Measurements from ENCODE around the gene EFEMP2.
A peak's percentile ranks its signal among the peaks of the same experiment; 100 is the strongest.

Gene EFEMP2

DNA sequence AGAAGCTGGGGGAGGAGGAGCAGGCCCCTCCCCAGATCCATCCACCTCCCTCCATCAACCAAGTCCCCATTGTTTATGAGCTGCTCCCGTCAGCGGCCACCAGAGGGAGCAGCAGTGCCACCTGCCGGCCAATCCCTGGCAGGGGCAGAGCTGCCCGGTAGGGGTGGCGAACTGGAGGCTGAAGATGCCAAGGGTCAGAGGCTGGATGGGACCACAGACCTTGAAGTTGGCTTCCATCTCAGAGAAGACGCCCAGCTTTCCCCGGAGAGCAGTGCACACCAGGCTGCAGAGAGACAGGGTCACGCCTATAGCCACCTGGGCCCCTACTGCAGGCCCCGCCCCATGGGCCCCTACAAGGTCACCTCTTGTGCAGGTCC, 12.1 kb upstream of the EFEMP2 start:
- peak; percentile 51 for DNase-seq

DNA sequence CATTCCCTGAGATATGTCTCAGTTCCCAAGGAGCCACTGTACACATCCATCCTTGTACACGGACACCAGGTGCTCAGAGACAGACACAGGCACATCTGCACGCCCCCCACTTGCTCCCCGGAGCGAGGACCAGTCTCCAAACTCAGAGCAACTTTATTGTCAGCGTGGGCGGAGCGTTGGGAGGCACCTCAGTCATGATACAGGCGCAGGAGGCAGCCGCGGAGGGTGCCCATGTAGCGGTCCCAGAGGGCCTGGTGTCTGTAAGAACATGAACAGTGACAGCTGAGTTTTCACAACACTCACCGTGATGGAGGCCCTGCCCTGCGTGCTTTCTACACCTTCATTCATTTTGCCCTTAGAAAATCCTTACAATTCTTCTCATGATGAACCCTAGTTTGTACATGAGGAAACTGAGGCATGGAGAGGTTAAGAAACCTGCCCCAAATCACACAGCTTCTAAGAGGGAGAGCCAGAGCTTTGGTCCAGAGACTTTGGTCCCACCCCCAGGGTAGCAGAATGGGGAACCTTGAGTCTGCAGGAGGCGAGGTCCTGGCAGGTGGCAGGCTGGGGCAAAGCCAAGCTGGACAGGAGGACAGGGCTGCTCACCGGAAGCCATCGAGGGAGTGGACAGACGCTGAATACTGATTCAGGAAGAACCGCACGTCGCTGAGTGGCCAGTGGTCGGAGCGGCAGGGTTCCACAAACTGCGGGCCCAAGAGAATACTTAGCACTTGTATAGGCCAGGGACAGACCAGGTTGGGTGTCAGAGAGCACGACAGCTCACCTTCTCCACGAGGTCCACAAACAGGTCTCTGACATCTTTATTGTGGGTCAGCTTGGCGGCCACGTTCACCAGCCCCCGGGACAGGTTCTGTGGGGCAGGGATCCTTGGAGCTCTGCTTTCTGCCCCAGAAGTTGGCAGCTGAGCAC, 11.5 kb upstream of the EFEMP2 start:
- no peak for DNase-seq

DNA sequence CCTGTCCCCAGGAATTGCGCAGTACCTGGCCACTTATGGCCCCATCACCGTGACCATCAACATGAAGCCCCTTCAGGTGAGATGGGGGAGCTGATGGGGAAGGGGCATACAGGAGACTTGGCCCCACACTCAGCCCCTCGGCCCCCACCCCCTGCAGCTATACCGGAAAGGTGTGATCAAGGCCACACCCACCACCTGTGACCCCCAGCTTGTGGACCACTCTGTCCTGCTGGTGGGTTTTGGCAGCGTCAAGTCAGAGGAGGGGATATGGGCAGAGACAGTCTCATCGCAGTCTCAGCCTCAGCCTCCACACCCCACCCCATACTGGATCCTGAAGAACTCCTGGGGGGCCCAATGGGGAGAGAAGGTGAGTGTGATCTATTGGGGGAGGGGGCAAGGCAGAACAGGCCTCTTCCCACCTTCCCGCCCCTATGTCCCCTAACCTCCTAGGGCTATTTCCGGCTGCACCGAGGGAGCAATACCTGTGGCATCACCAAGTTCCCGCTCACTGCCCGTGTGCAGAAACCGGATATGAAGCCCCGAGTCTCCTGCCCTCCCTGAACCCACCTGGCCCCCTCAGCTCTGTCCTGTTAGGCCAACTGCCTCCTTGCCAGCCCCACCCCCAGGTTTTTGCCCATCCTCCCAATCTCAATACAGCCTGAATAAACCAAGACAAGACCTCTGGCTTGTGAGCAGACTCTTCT, 10.6 kb upstream of the EFEMP2 start:
- no peak for DNase-seq

DNA sequence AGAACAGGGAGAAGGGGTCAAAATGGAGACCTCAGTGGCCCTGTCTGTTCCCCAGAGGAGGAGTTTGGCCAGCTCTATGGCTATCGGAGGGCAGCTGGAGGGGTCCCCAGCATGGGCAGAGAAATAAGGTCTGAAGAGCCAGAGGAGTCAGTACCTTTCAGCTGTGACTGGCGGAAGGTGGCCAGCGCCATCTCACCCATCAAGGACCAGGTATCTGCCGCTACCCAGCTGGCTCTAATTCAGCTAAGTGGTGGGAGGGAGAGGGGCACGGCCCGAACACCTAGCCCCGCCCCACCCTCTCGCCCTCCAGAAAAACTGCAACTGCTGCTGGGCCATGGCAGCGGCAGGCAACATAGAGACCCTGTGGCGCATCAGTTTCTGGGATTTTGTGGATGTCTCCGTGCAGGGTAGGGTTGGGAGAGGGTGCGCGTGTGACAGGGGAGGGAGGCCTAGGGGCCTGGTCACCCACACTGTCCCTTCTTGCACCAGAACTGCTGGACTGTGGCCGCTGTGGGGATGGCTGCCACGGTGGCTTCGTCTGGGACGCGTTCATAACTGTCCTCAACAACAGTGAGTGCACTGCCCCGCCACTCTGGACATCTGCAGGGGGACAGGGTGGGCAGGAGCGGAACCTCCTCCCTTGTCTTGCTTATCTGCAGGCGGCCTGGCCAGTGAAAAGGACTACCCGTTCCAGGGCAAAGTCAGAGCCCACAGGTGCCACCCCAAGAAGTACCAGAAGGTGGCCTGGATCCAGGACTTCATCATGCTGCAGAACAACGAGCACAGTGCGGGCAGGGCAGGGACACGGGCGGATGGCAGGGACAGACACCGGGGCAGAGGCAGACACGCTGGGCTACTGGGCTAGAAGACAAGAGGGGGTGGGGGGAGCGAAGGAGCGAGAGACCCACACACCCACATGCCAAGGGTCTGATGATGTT, 9.8 kb upstream of the EFEMP2 start:
- no peak for DNase-seq

DNA sequence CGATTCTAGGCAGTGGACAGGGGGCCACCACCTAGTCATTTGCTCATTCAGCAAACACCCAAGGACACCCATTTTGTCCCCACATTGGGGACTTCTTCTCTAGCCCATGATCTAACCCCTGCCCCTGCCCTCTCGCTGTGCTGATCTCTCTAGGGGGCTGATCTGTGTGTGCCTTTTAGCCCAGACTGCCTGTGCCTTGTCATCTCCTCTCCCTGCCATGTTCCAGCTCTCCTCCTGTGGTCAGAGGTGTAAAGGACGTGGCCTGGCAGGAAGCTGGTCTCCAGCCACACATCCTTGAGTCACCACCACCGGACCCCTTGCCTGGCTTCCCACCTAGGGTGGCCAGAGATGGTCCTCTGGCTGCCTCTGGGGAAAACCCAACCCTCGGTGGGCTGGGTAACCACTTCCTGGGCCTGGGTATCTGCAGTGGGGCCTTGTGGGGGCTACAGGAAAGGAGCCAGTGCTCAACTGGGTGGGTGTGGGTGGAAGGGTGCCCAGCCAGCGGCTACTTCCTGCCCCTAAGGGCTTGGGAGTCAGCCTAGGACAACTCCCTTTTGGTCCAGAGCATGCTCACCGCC, 8.3 kb upstream of the EFEMP2 start:
- no peak for DNase-seq

DNA sequence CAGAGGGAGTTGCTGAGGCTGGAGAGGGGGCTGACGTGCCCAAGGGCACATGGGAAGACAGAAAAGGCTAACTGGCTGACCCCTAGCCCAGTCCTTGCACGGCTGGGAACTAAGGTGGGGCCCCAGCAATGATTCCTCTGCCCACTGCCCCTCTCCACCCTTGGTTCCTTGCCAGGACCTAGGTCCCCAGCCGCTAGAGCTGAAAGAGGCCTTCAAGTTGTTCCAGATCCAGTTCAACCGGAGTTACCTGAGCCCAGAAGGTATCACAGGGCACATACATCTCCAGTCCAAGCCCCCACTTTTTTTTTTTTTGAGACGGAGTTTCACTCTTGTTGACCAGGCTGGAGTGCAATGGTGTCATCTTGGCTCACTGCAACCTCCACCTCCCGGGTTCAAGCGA, 7.4 kb upstream of the EFEMP2 start:
- DNase-seq = no peak

DNA sequence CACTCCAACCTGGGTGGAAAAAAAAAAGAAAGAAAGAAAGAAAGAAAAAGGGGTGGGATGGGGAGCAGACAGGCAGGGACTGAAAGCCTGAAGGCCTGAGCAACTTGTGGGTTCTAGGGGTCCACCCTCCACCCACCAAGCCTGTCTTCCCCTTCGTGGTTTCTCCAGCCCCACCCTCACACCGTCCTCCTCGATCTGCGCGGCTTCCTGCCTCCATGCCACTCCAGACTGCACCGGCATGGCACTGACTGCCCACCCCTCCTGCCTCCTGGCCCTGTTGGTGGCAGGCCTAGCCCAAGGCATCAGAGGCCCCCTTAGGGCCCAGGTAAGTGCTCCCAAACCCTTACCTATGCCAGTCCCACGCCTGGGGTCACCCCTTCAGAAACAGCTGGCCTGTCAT, 7.0 kb upstream of the EFEMP2 start, which contains the start of gene CTSW:
CTSW (plus strand) TSS at position 221 of the 400 bp plus-strand sequence; CDS start at position 239, 18 bp downstream.
- DNase-seq = peak; percentile 45

DNA sequence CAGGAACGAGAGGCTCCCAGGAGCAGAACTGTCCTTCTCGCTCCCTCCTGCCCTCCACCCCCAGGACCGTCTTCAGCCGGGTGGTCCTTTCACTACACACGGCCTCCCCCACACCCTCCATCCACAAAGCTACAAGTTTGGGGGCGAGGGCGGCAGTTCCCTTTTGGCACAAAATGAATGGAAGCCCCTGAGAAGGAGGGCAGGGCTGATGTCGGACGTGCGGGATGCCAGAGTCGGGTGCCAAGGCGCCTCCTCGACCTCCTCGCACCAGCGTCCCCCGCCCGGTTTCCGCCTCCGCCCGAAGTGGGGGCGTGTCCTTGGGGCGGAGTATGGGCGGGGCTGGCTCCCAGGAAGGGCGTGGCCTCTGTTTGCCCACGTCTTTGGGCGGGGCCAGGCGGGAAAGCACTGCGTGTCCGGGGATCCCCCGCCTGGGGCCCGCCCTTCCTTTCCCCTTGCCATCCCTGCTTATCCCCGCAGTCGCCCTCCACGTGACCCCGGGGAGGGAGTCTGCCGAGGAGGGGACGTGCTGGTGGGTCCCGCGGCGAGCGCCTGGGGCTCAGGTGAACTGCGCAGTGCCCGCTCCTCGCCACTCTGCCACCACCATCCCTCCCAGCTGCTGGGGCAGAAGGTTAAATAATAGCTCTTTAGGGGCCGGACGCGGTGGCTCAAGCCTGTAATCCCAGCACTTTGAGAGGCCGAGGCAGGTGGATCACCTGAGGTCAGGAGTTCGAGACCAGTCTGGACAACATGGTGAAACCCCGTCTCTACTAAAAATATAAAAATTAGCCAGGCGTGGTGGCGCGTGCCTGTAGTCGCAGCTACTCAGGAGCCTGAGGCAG, 937 bp upstream of the EFEMP2 start:
- peak; percentile 90 for DNase-seq

DNA sequence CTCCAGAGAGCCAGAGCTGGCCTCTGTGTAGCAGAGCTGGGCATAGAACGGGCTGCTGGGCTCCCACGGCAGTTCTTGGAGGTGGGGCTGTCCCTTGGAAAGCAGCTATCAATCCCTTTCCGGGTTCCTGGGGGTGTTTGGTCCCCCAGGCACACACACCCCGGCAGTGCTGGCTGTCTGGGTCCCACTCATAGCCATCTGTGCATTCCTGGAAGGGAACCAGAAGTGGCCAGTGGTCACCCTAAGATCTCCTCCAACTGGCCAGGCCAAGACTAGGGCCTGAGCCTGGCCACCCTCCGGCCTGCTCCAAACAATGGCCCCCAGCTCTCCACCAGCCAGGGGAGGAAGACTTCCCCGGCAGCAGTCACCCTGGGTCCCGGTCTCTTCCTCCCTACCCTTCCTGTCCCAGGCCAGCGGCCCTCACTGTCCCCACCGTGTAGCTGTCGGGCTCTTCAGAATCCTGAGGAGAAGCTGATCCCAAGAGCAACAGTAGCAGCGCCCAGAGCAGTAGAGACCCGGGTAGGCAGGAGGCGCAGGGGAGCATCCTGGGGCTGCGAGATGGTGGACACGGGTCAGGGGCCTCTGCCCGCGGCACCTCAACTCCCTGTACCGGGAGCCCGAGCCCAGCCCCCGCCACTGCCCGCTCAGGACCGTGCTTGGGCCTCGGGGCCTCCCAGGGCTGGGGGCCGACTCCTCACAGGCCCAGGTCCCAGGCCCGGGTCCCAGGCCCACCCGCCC, 620 bp downstream of the EFEMP2 start:
- DNase-seq = no peak

DNA sequence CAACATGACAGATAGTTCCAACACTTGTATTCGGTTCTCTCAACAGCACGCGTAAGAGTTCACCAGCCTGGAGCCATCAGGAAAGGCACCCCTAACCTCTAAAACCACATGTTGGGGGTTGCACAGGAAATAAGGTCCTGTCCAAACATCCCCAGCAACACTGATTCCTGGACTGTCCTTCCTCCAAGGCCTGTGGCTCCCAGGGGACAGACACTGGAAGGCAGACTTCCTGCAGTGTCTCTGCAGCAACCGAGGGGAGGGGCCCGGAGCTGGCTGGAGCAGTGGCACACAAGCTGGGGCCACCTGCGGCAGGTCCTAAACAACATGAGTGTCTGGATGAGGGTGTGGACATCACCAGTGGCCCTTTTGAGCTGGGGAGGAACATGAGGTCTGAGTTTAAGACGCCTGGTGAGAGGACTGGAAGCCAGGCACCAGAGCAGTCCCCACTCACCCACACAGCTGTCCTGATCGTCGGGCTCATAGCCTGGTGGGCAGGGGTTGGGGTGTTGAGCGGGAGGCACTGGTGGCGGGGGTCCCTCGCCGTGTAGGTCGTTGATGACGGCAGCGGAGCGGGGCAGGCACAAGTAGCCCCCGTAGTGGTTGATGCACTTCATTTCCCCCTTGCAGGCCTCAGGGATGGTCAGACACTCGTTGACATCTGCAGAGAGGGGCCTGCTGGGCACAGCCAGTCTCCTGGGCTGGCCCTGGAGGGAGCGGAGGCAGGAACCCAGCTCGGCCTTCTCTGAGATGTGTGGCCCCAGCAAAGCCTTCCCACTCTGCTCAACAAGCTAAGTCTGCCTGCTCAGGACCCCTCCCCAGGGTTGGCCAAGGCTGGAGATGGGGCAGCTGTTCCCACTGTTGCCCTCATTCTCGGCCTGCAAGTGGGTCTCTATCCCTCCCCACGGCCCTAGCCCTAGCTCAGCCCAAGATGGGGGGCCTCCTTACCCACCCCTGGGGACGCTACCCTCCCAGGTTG, 1.6 kb downstream of the EFEMP2 start:
- DNase-seq = no peak

DNA sequence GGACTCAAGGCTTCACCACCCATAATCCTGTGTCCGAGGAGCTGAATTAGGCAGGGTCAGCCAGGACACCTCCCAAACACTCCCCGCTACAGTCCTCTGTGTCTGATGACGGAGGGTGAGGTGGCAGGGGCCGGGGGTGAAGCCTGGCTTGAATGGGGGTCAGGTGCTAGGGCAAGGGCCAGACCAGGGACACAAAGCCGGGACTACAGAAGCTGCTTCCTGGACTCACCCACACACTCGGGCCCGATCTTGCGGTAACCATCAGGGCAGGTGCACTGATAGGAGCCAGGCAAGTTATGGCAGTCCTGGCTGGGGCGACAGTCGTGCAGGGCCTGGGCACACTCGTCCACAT, 2.3 kb downstream of the EFEMP2 start:
- DNase-seq = no peak

DNA sequence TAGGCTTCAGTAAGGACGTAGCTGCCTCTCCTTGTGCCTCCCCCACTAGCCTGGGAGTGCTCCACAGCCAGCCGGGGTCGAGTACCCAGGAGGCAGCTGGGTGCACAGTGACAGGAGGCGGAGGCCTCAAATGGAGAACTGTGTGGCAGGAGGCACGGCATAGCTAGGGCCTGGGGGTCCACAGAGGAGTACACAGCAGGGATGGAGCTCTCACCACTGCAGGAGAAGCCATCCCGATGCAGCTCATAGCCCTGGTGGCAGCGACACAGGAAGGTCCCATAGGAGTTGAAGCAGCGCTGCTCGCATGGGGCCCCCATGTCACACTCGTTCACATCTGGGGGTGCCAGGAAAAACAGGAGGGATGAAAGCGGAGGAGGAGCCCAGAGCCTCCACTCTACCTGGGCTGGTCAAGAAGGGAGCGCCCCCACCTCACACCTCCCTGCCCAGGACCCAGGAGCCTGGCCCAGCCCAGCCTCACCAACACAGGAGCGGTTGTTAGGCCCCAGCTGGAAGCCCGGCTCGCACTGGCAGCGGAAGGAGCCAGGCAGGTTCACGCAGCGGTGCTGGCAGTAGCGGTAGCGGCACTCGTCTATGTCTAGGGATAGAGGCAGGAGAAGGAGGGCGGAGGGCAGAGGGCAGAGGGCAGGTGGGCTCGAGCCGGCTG, 2.8 kb downstream of the EFEMP2 start:
- DNase-seq = no peak

DNA sequence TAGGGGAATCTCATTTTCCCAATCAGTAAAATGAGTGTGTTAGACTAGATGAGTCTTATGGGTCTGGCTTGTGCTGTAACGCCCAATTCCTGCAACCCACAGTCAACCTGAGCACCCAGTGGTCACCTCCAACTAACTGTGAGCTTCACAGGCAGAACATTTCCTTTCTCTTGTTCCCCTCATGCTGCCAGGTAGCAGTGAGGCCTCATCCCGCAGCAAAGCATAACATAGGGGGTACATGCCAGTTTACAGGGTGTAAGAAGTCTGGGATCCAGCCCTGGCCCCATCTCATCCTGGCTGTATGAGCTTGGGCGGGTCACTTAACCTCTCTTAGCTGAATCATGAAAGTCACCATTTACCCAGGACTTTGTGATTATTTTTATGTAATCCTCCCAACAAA, 3.7 kb downstream of the EFEMP2 start:
- no peak for DNase-seq

DNA sequence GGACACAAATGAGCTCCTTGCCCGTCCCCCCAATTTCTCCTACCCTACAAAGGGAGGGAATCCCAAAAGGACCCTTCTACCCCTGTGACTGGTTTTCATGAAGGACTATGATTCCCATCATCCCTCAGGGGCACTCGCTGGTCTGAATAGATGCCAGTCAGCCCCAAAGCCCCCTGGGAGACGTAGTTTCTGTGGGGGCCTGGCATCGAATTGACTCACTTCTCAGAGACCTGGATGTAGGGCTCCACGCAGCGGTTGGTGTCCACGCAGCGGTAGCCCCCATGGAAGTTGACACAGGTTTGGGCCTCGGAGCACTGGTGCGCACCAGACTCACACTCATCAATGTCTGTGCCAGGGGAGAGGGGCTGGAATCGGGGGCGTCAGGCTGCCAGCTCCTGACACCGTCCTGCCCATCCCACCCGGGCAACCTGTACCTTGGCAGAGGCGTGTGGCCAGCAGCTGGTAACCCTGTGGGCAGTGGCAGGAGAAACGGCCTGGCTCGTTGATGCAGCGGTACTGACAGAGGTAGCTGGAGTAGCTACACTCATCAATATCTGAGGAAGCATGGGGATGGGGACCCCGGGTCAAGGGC, 4.4 kb downstream of the EFEMP2 start:
- no peak for DNase-seq

DNA sequence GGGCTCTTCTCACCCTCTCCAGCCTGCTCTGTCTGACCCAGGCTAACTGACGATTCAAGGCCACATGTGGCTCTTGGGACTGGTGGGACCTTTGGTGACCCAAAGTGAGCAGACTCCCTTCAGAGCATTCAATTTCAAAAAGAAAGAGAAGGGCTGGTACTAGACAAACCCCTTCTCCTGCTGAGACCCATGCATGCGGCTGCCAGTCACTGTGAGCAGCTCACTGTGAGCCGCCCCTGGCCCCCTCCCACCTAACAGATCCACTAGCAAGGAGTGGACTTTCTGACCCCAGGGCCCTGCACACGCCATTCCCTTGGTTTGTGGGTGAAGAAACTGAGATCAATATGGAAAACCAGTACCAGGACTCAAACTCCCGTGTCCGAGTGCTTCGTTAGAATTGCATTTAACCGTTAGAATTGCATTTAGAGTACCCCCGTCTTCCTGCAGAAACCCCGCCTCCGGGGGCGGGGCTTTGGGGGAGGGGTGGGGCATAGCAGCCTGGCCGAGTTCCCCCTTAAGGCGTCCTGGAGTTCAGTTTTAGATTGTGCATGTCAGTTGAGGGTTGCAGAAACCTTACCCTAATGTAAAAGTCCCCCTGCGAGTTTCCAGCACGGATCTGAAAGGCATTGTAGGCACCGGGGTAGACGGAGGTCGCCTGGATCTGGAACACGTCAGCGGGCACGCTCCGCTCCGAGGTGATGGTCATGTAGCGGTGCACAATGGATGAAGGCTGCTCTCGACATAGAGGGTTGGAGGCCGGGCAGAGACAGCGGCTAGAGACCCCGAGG, 5.1 kb downstream of the EFEMP2 start:
- no peak for DNase-seq

DNA sequence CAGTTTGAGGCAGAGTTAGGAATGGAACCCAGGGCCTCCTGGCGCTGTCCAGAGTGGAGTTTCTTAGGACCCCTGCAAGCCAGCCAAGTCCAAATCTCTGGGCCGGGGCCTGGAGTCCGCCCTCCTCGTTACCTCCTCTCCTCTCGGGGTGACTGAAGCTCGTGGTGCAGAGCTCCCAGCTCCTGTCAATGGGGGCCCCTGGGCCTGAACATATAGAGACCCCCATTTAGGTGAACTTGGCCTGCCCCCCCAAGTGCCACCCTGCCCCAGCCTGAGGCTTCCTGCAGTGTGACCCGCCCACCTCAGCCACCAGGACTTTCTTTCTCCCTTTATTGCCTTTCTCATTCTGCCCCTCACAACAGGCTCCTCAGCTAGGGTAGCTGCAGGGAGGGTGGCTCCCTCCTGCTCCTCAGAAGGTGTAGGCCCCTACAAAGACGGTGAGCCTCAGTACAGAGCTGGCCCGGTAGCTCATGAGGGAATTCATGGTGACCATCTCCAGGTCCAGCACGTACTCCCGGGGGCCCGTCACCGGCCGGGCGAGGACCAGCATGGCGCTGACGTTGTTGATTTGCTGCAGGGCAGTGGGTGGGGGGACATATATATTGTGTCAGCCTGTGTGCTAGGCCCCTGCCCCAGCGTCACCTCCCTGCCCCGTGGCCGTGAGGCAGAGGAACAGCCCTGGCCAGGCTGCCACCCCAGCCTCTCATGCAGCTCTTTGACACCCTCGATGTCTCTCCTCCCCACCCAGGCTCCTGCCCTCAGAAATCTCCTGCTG, 5.9 kb downstream of the EFEMP2 start:
- no peak for DNase-seq

DNA sequence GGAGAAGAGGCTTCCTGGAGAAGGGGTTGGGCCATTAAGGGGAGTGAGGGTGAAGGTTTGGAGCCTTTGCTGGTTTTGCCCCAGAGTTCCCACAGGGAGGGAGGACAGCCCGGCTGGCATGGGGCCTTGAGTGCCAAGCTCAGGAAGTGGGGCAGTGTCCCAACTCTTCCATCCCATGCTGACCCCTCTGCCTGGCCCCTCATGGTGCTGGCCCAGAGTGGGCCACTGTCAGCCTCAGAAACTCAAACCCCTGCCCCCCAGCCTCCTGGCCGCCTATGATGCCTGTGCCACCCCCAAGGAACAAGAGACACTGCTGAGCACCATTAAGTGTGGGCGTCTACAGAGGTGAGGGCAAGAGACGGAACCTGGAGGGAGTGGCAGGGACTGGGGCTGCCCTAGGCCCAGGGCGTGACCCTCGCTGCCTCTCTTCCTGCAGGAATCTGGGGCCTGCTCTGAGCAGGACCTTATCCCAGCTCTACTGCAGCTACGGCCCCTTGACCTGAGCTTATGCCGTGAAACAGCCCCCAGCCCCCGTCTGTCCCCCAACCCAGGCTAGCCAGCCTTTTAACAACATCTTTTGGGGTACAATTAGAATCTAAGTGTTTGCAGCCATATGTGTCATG, 6.9 kb downstream of the EFEMP2 start:
- DNase-seq = no peak

Measured in activated gamma-delta T cell (primary cell).